Right cardiac atrium (tissue), 5 donors: ENCODE data around the gene ZBTB49. TPM values are rescaled to one million over a fixed set of nuclear protein-coding genes. Genes with fewer than 3 reads are reported as not detected.

ENCODE experiments used
- ATAC-seq, 2 donors: fragments of 200-7000 bp; cut with Tn5 transposase; one replicate each; pipeline versions ENCODE4 v1.8.0 to v1.9.1; 2020; ENCODE audit warnings: moderate library complexity in 2 of 2, mild to moderate bottlenecking in 1 of 2
- DNase-seq, 3 donors: peaks; one replicate each; pipeline ENCODE4 v3.0.0-alpha.2; 2020
- H3K27ac ChIP-seq: one replicate; pipeline ENCODE4 v1.5.1; 2013; ENCODE audit warnings: mild to moderate bottlenecking, low read length, control low read depth, moderate library complexity
- H3K27me3 ChIP-seq: one replicate; pipeline ENCODE4 v1.6.1; 2013; ENCODE audit not compliant: control insufficient read depth, insufficient read depth
- H3K4me1 ChIP-seq: one replicate; pipeline ENCODE4 v1.6.1; 2013; ENCODE audit warnings: low read length; ENCODE audit not compliant: control insufficient read depth, insufficient read depth
- H3K4me3 ChIP-seq: one replicate; pipeline ENCODE4 v1.5.1; 2013; ENCODE audit warnings: low read length, control low read depth
- H3K9me3 ChIP-seq: one replicate; pipeline ENCODE4 v1.6.1; 2013; ENCODE audit warnings: low read length; ENCODE audit not compliant: control insufficient read depth
- WGBS: extraction: QIAGEN DNeasy Blood & Tissue Kit; methylation state at CpG from one replicate; pipeline ENCODE4 v1.1.7; 2013; 5-methylcytosine and 5-hydroxymethylcytosine counted together
- intact Hi-C, 4 donors: fragments of 100-400 bp; cut with DNase I; formaldehyde crosslinking; loops; one replicate each; pipeline versions ENCODE4 v1.11.0 to v1.14.0; 2022 to 2023
- polyA plus RNA-seq: library from polyadenylated mRNA; stranded (reverse); fragments of 200-250 nt; gene quantifications from one replicate; pipeline ENCODE4 v1.2.3, GENCODE V29; 2013
- total RNA-seq, 4 donors: library from RNA; stranded (reverse); fragmentation: NEBNext Ultra II Directional; extraction: Animal tissue kit (Norgen Biotek cat#: 25700); gene quantifications; one replicate each; pipeline ENCODE4 v1.2.1, GENCODE V29; 2021
- donor health status: healthy with polysubstance abuse.
- donor health status: DM: no; HTN: yes; CAD: no.
- donor health status: DM: no; HTN: no; CAD: no.
- donor health status: DM: no; HTN: yes; CAD: no; lungs with severe emphysema.
- donor health status: DM: yes; HTN: yes; CAD: no.

The ZBTB49 gene
- total and polyA plus RNA-seq, 5 donors, result 2.2 to 6.0 (median 4.6) TPM

DNA sequence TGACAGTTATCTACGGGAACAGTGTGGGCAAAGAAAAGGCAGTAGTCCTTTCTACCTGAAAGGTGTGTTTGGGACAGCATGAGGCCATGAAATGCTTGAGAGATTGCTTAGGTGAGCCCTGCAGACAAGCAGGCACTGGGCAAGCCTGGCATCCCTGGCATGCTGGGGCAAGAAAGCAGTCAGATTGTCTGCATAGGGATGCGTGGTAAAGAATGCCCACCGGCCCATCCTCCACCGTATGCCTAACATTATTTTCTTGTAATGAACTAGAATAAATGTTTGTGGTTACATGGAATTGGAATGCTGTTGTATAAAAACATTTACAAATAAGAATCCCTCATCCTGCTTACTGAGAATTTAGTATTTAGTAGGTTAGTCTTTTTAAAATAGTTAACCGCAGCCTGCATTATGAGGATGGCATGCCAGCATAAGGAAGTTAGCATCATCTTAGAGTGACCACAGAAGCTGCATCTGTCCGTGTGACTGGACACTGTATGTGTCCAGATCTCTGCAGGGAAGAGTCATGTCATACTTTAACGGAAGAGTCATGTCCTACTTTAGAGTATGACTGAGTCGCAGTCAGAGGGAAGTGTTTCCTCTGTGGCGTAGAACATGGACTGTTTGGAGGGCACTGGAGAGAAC is 18.9 kb downstream of the ZBTB49 start:
- H3K4me1 ChIP-seq, result no peaks in the 10 kb centered on the region
- DNase-seq (no peak), ATAC-seq (peak in 1 of 2 donors; percentile 32)
- H3K27me3 ChIP-seq, result no peaks in the 10 kb centered on the region
- WGBS, result 82% methylated on average over 9 of the region's 9 CpGs
- intact Hi-C loops, result no loop called here
- H3K9me3 ChIP-seq, result no peaks in the 10 kb centered on the region
- no peak overlapping the region for H3K4me3 ChIP-seq
- H3K27ac ChIP-seq, result peak overlapping the region; percentile 54

- intact Hi-C loops, result no loop called here
- Histone ChIP-seq H3K4me3 (no peak overlapping the region), H3K4me1 (no peaks in the 10 kb centered on the region), H3K27me3 (no peaks in the 10 kb centered on the region), H3K27ac (no peak overlapping the region), H3K9me3 (no peaks in the 10 kb centered on the region)
- no peak for ATAC-seq
- 73% methylated on average over 4 of the region's 4 CpGs for WGBS
- DNase-seq, result no peak
Measured at GRCh38 chr4:4311193-4311592, 21.1 kb downstream of the ZBTB49 start.

DNA sequence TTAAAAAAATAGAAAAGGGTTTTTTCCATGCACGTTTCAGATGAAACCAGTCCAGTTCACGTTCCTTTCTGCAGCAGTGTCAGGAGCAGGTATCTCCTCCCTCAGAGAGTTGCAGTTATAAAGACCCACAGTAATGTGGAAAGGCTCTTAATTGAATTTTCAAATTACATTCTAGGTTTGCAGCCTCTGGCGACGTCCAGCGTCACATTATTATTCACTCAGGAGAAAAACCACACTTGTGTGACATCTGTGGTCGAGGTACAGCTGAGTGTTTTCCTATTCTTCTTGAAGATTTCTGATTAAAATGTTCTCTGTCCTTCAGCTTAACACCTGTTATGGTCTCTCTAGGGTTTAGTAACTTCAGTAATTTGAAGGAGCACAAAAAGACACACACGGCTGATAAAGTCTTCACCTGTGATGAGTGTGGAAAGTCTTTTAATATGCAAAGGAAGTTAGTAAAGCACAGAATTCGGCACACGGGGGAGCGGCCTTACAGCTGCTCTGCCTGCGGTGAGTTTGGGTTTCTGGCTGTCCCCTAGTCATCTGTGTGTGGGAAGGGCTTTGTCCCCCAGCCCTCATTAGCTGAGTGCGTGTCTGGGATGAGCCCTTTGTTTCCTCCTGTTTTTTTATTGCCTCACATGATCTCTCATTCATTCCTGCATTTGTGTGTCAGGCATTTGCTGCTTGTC is 25.6 kb downstream of the ZBTB49 start:
- WGBS, result 86% methylated on average over 12 of the region's 12 CpGs
- no peak for ATAC-seq
- H3K4me3 ChIP-seq, result no peak overlapping the region
- H3K27me3 ChIP-seq, result no peaks in the 10 kb centered on the region
- no peaks in the 10 kb centered on the region for H3K9me3 ChIP-seq
- DNase-seq, result no peak
- H3K4me1 ChIP-seq, result no peaks in the 10 kb centered on the region
- intact Hi-C loops, result no loop called here
- no peak overlapping the region for H3K27ac ChIP-seq

- H3K9me3 ChIP-seq, result no peaks in the 10 kb centered on the region
- H3K27me3 ChIP-seq, result no peaks in the 10 kb centered on the region
- H3K4me3 ChIP-seq, result no peak overlapping the region
- 93% methylated on average over 13 of the region's 13 CpGs for WGBS
- ATAC-seq (no peak), DNase-seq (no peak)
- H3K4me1 ChIP-seq, result no peaks in the 10 kb centered on the region
- H3K27ac ChIP-seq, result no peak overlapping the region
- intact Hi-C loops, result no loop called here
Measured at GRCh38 chr4:4316150-4316495, 26.1 kb downstream of the ZBTB49 start.

DNA sequence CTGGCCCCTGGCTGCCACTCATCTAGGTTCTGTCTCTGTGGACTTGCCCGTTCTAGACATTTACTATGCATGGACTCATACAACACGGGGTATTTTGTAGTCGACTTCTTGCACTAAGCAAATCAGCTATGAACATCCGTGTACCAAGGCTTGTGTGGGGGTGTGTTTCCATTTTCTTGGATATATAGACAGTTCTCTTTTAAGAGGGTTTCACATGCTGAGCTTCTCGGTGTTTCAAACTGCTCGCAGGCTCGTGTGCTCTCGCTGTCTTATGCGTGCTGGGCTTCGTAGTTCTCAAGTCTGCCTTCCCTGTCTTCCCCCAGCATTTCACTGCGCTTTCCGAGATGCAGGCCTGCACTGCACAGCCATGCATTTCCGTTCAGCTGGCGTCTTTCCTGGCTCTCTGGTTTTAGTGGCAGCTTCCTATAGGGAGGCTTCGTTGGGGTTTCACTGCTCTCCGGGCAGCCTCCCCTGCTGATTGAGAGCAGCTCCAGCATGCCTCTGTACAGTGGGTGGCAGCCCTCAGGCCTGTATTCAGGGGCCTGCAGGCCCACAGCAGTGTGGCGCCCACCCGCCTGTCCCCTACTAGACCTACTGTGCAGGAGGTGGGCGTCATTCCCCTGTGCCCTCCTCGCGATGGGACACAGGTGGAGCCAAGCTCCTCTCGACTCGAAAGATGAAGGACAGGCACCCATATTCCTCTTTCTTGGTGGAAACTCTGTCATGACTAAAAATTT is 27.6 kb downstream of the ZBTB49 start:
- Histone ChIP-seq H3K4me3 (no peak overlapping the region), H3K27me3 (no peaks in the 10 kb centered on the region), H3K9me3 (no peaks in the 10 kb centered on the region), H3K4me1 (no peaks in the 10 kb centered on the region), H3K27ac (no peak overlapping the region)
- DNase-seq, result no peak
- ATAC-seq, result no peak
- intact Hi-C loops, result no loop called here
- WGBS, result 85% methylated on average over 23 of the region's 23 CpGs

GRCh38 chr4:4320528-4320927 is 30.5 kb downstream of the ZBTB49 start:
- intact Hi-C loops, result no loop called here
- Histone ChIP-seq H3K9me3 (no peaks in the 10 kb centered on the region), H3K27ac (no peak overlapping the region), H3K27me3 (no peaks in the 10 kb centered on the region), H3K4me3 (no peak overlapping the region), H3K4me1 (peaks cover 3% of the 10 kb centered on the region)
- ATAC-seq (no peak), DNase-seq (no peak)
- WGBS, result 91% methylated on average over 15 of the region's 15 CpGs

DNA sequence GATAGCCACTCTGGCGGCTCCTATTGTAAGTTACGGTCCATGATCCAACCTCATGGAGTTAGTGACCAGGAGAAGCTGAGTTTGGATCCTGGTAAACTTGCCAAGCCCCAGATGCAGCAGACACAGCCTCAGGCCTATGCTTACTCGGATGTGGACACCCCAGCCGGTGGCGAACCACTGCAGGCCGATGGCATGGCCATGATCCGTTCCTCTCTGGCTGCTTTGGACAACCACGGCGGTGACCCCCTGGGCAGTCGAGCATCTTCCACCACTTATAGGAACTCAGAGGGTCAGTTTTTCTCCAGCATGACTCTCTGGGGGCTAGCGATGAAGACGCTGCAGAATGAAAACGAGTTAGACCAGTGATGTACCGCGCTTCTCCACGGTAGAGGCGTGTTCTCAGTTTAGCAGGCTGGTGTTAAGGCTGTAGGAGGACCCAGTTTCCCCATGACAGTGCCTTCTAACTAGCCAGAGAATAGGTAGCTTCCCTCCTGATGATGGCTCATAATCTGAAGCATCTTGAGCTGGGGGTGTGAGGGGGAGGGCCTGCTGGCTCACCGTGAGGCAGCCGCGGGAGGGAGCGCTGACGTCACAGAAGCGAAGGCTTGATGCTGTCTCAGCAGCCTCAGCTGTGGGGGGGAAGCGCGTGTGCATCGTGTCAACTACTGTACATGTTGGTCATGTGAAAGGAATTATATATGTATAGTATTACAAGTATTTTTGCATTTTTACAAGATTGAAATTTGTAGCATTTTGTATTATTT is 31.1 kb downstream of the ZBTB49 start:
- Histone ChIP-seq H3K9me3 (no peaks in the 10 kb centered on the region), H3K27me3 (no peaks in the 10 kb centered on the region), H3K4me3 (no peak overlapping the region), H3K4me1 (peaks cover 3% of the 10 kb centered on the region), H3K27ac (no peak overlapping the region)
- no peak for ATAC-seq
- DNase-seq, result no peak
- WGBS, result 93% methylated on average over 26 of the region's 26 CpGs
- intact Hi-C loops, result no loop called here

DNA sequence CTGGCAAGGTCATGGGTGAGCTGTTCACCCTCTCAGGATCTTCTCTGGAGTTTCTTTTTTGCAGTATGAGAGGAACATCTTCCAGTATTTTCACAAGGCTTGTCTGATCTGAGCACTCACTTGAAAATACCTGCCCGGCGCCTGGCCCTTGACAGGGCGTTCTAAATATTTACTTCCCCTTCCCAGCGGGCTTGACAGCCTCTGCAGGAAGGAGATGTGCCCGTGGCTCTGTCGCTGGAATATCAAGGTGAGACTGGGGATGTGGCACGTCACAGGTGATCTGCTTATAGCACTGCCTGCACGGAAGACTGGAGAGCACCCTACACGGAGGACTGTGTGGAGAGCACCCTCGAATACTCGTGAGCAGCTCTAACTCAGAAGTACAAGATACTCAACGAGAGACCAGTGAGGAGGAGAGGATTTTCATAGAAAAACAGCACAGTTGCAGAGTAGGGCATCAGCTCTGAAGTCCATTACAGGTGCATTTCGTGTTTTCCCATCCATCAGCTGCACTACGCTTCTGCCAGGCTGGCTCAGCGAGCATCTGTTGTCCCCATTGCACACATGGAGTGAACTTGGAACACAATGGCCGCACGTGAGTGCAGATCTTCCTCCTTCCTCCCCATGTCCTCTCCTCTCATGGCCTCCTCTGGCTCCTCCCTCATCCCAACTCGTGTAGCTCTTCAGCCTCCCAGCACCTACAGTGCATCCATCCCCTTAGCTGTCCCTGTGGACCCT is 32.1 kb downstream of the ZBTB49 start:
- no peak overlapping the region for H3K27ac ChIP-seq
- DNase-seq (no peak), ATAC-seq (no peak)
- no peaks in the 10 kb centered on the region for H3K27me3 ChIP-seq
- intact Hi-C loops, result no loop called here
- no peak overlapping the region for H3K4me3 ChIP-seq
- no peaks in the 10 kb centered on the region for H3K9me3 ChIP-seq
- 86% methylated on average over 18 of the region's 18 CpGs for WGBS
- peaks cover 3% of the 10 kb centered on the region for H3K4me1 ChIP-seq

- no peaks in the 10 kb centered on the region for H3K27me3 ChIP-seq
- WGBS, result 24% methylated on average over 10 of the region's 10 CpGs
- no peak overlapping the region for H3K4me3 ChIP-seq
- H3K27ac ChIP-seq, result peak overlapping the region; percentile 57
- intact Hi-C loops, result no loop called here
- H3K9me3 ChIP-seq, result no peaks in the 10 kb centered on the region
- H3K4me1 ChIP-seq, result peaks cover 3% of the 10 kb centered on the region
- DNase-seq (no peak), ATAC-seq (peak; percentile 36 to 79)
Measured at GRCh38 chr4:4323705-4324534, 33.9 kb downstream of the ZBTB49 start.

DNA sequence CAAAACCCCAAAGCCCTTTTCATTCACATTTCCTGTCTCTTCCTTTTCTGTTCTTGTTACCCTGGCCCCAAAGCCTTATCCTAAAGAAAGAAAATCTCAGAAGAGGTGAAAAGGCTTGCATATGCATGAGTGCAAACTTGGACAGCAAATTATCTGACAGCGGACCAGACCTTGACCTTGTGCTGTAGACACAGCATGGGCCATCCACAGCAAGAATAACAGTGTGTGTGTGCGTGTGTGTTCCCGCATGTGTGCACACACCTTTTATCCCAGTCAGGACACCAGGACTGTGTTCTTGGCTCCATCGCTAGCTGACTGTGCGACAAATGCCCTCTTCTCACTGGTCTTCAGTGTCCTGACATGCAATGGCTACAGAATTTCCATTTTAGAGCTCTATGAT is 35.3 kb downstream of the ZBTB49 start:
- H3K4me3 ChIP-seq, result no peak overlapping the region
- WGBS, result 96% methylated on average over 5 of the region's 5 CpGs
- peaks cover 3% of the 10 kb centered on the region for H3K4me1 ChIP-seq
- intact Hi-C loops, result no loop called here
- no peak overlapping the region for H3K27ac ChIP-seq
- H3K27me3 ChIP-seq, result no peaks in the 10 kb centered on the region
- H3K9me3 ChIP-seq, result no peaks in the 10 kb centered on the region
- ATAC-seq (no peak), DNase-seq (no peak)
